Activated CD4-positive, CD25-positive, alpha-beta regulatory T cell treated with anti-CD3 and anti-CD28 coated beads, Interleukin-2, amount 50 U/mL, for 24 hours (primary cell): Measurements from ENCODE around the gene EXD2.
"Not testable (repeated sequence)": the region's sequence is repeated elsewhere in the genome, so short reads cannot be mapped to it uniquely, and the experiment has no call there.

Experiments
- ATAC-seq, 2 donors: fragments of 150-1000 bp; cut with Tn5 transposase; one replicate each; pipeline ENCODE4 v1.10.0; 2021; ENCODE audit warnings: mild to moderate bottlenecking in 1 of 2, moderate library complexity in 1 of 2

Gene EXD2

GRCh38 chr14:69259527-69260189 lies 68.4 kb downstream of the EXD2 start, which contains the start of gene GALNT16:
GALNT16 (plus strand) TSS chr14:69260158; CDS start chr14:69260291, 133 bp downstream.
- ATAC-seq: no peak

GRCh38 chr14:69260190-69260860 lies 69.0 kb downstream of the EXD2 start:
- ATAC-seq: peak in 1 of 2 donors; percentile 11

GRCh38 chr14:69260861-69261564 lies 69.7 kb downstream of the EXD2 start:
- ATAC-seq: peak; percentile 62 to 81

GRCh38 chr14:69261761-69262331 lies 70.5 kb downstream of the EXD2 start:
- ATAC-seq: no peak

DNA sequence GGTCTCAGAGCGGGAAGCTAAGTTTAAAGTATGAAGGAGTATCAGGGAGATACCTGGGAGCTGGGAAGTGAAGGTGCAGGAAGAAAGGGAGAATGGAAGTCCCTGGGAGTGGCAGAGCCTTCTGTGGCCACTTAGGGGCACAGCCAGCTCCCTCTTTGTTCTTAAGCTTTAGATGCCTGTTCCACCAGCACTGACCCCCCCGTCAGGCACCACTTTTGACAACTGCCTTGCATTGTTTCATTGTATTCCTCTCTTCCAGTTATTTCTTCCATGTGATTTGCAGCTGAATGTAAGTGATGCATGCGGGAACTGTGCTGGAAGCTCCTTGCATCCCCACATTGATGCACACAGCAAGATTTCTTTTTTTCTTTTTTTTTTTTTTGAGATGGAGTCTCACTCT lies 71.2 kb downstream of the EXD2 start:
- no peak for ATAC-seq

GRCh38 chr14:69263364-69263763 lies 72.1 kb downstream of the EXD2 start:
- no peak for ATAC-seq

GRCh38 chr14:69263771-69264170 lies 72.5 kb downstream of the EXD2 start:
- ATAC-seq: no peak

GRCh38 chr14:69266572-69267345 lies 75.5 kb downstream of the EXD2 start:
- no peak for ATAC-seq

GRCh38 chr14:69267492-69267891 lies 76.2 kb downstream of the EXD2 start:
- ATAC-seq: no peak

- no peak for ATAC-seq
Measured at GRCh38 chr14:69268223-69268622, 76.9 kb downstream of the EXD2 start.

- ATAC-seq: no peak
Measured at GRCh38 chr14:69268763-69269162, 77.5 kb downstream of the EXD2 start.

- no peak for ATAC-seq
Measured at GRCh38 chr14:69269381-69269780, 78.1 kb downstream of the EXD2 start.

GRCh38 chr14:69270097-69270496 lies 78.8 kb downstream of the EXD2 start:
- ATAC-seq: no peak

GRCh38 chr14:69270795-69271708 lies 79.8 kb downstream of the EXD2 start:
- ATAC-seq: no peak

DNA sequence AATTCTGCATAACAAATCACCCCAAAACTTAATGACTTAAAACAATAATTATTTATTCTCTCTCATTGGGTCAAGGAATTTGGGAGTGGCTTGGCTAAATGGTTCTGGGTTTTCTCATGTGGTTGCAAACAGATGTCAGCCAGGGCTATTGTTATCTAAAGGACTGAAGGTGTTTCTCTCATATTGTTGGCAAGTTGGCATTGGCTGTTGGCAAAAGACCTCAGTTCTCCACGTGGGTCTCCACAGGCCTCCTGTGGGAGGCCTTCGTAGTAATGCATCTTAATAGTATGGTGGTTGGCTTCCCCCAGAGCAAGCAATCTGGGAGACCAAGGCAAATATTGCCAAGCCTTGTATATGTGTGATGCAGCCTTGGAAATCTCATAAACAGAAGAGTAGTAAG lies 83.0 kb downstream of the EXD2 start:
- no peak for ATAC-seq

GRCh38 chr14:69275331-69275730 lies 84.0 kb downstream of the EXD2 start:
- no peak for ATAC-seq

DNA sequence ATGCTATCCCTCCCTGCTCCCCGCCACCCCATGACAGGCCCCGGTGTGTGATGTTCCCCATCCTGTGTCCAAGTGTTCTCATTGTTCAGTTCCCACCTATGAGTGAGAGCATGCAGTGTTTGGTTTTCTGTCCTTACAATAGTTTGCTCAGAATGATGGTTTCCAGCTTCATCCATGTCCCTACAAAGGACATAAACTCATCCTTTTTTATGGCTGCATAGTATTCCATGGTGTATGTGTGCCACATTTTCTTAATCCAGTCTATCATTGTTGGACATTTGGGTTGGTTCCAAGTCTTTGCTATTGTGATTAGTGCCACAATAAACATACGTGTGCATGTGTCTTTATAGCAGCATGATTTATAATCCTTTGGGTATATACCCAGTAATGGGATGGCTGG lies 86.1 kb downstream of the EXD2 start:
- ATAC-seq: not testable (repeated sequence)

DNA sequence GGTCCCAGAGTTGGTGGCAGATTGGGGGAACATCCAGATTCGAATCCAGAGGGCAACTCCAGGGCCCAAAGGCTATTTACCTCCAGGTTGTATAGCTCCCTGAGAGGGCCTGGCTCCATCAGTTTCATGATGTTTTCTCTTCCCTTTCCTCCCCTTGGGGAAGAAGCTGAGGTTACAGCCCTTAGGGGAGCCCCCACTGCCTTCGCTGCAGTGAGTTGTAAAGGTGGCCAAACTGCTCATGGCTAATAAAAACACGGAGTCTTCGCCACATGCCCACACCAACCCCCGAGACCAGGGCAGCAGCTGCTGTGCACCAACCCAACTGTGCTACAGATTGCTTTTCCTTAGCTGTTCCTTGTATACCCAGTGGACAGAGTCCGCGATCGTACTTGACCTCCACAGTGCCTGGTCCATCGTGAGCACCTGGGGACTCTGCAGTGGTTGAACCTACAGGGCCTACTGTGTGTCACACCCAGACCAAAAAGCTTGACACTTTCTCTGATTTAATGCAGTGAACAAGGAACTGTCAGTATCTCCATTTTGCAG lies 89.5 kb downstream of the EXD2 start:
- no peak for ATAC-seq

DNA sequence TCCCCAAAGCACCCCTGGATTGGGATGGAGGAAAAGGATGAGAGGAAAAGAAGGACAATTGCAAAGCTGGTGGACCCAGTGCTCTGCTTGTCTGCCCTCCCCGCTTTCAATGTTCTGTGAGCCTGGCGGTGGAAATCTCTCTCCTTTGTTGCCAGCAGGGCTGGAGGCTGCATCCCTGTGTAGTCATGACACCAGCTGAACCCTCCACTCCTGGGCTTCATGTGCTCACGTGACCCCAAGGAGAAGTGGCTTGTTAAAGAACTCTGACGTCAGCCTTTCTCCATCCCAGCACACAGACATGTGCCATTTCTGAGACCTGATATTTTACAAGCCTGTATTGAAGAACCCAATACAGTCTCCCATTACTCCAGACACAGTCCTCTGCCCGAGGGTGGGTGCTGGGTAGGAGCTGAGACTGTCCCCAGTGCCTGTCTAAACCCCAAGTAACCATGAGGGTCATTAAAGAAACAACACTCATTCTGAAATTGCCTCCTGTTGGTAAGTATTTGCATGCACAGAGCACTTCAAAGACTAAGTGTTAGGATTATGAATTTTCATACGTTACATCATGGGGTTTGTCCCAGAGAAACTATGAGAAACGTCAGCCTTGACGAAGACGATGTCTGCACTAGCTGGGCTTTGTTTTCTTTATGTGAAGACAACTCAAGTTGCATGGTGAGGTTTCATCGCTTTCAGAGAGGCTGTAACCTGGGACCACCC lies 90.3 kb downstream of the EXD2 start:
- peak in 1 of 2 donors; percentile 20 for ATAC-seq

DNA sequence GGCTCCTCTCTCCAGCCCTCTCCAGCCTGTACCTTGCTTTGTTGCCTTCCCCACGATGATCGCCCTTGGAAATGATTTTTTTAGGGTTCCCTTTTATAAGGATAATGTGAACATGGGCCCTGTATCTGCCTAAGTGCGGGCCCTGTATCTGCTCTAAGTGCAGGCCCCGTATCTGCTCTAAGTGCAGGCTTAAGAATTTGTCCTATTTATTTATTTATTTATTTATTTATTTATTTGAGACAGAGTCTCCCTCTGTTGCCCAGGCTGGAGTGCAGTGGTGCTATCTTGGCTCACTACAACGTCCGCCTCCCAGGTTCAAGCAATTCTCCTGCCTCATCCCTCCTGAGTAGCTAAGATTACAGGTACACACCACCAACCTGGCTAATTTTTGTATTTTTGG lies 91.2 kb downstream of the EXD2 start:
- ATAC-seq: no peak

GRCh38 chr14:69284170-69284569 lies 92.9 kb downstream of the EXD2 start:
- no peak for ATAC-seq
